SK-N-SH (cell line): ENCODE measurements around the gene PSMD2. TPM values are rescaled to one million over a fixed set of nuclear protein-coding genes. Genes with fewer than 3 reads are reported as not detected.

ENCODE experiments used
- CTCF ChIA-PET: fragments of 300-600, 350-600 bp; formaldehyde crosslinking; extraction: SDS; loops from one replicate; lab custom pipeline; 2021; lab: Yijun Ruan, JAX
- POLR2A ChIA-PET: fragments of 350-600 bp; sonication (Branson Sonifier 250); formaldehyde crosslinking; extraction: SDS; loops from one replicate; lab custom pipeline; 2020; ENCODE audit warnings: antibody characterized with exemption, inconsistent platforms; lab: Yijun Ruan, JAX
- DNase-seq: peaks from one replicate; pipeline ENCODE4 v3.0.0; 2012
- H2AFZ ChIP-seq: fragments of 200-600 bp; sonication (generic); 2 replicates; pipeline ENCODE4 v1.8.1; 2016; ENCODE audit warnings: antibody characterized with exemption, mild to moderate bottlenecking, low read depth
- H3F3A ChIP-seq: fragments of 200-600 bp; sonication (generic); replicated peaks from 2 replicates; pipeline ENCODE3; 2016; ENCODE audit warnings: antibody characterized with exemption, mild to moderate bottlenecking; ENCODE audit not compliant: insufficient read depth
- H3K27ac ChIP-seq, 2 experiments: fragments of 200-500 bp in 1 of 2; fragments of 200-600 bp in 1 of 2; sonication (Bioruptor generic) in 1 of 2; sonication (generic), shearing (Covaris generic) in 1 of 2; 2 replicates each; pipeline versions ENCODE4 v1.5.1 to v1.6.1; 2014 to 2016; ENCODE audit warnings: low read depth in 2 of 2, inconsistent platforms in 1 of 2, low read length in 1 of 2, mild to moderate bottlenecking in 1 of 2, mixed read lengths in 1 of 2
- H3K27me3 ChIP-seq: fragments of 200-600 bp; sonication (generic), shearing (Covaris generic); 2 replicates; pipeline ENCODE4 v1.6.1; 2016; ENCODE audit warnings: mixed run types; ENCODE audit not compliant: insufficient read depth
- H3K36me3 ChIP-seq, 2 experiments: fragments of 200-500 bp in 1 of 2; fragments of 200-600 bp in 1 of 2; sonication (Bioruptor generic) in 1 of 2; sonication (generic) in 1 of 2; replicated peaks in 1 of 2; 2 replicates each; pipeline versions ENCODE3 to v1.5.1; 2014 to 2016; ENCODE audit warnings: low read length in 1 of 2, mild to moderate bottlenecking in 1 of 2; ENCODE audit not compliant: insufficient read depth in 2 of 2, control insufficient read depth in 1 of 2
- H3K4me1 ChIP-seq, 2 experiments: fragments of 200-500 bp in 1 of 2; fragments of 200-600 bp in 1 of 2; sonication (Bioruptor generic) in 1 of 2; sonication (generic), shearing (Covaris generic) in 1 of 2; 2 replicates each; pipeline versions ENCODE4 v1.5.1 to v1.6.1; 2014 to 2016; ENCODE audit warnings: low read depth in 1 of 2, low read length in 1 of 2, mixed run types in 1 of 2; ENCODE audit not compliant: insufficient read depth in 2 of 2, control insufficient read depth in 1 of 2
- H3K4me2 ChIP-seq: fragments of 200-600 bp; sonication (generic), shearing (Covaris generic); 2 replicates; pipeline ENCODE4 v1.6.1; 2017; ENCODE audit warnings: mixed run types
- H3K4me3 ChIP-seq, 2 experiments: fragments of 200-500 bp in 1 of 2; fragments of 200-600 bp in 1 of 2; sonication (Bioruptor generic) in 1 of 2; sonication (generic), shearing (Covaris generic) in 1 of 2; 2 replicates each; pipeline versions ENCODE4 v1.5.1 to v1.8.1; 2014 to 2016; ENCODE audit warnings: low read depth in 2 of 2, inconsistent platforms in 1 of 2, low read length in 1 of 2, mild to moderate bottlenecking in 1 of 2, mixed read lengths in 1 of 2, moderate library complexity in 1 of 2
- H3K79me2 ChIP-seq: fragments of 200-600 bp; sonication (generic); 2 replicates; pipeline ENCODE4 v1.8.1; 2017; ENCODE audit warnings: mild to moderate bottlenecking; ENCODE audit not compliant: insufficient read depth
- H3K9ac ChIP-seq: fragments of 200-600 bp; sonication (generic); 2 replicates; pipeline ENCODE4 v1.6.1; 2017; ENCODE audit warnings: mixed run types
- H3K9me2 ChIP-seq: fragments of 200-600 bp; sonication (generic); 2 replicates; pipeline ENCODE4 v1.6.1; 2017; ENCODE audit warnings: mixed run types
- H3K9me3 ChIP-seq: fragments of 200-600 bp; sonication (generic); 2 replicates; pipeline ENCODE4 v1.6.1; 2017; ENCODE audit warnings: mixed run types, mild to moderate bottlenecking, moderate library complexity
- H4K20me1 ChIP-seq: fragments of 200-600 bp; sonication (generic); 2 replicates; pipeline ENCODE4 v1.6.1; 2017; ENCODE audit warnings: mild to moderate bottlenecking, mixed run types; ENCODE audit not compliant: insufficient read depth
- CHD2 ChIP-seq: fragments of 150-350 bp; IDR thresholded peaks from 2 replicates; pipeline ENCODE4 v1.6.1; 2018; ENCODE audit warnings: low read length; ENCODE audit not compliant: partially characterized antibody
- EZH2phosphoT487 ChIP-seq: fragments of 200-600 bp; sonication (generic); IDR thresholded peaks from 2 replicates; pipeline ENCODE4 v1.6.1; 2017; ENCODE audit warnings: low read depth, mixed run types, mild to moderate bottlenecking, antibody characterized with exemption, moderate library complexity, borderline replicate concordance
- FOXJ3 ChIP-seq: sonication (generic); formaldehyde crosslinking; IDR thresholded peaks from 2 replicates; pipeline ENCODE4 v1.5.1; 2020; ENCODE audit warnings: mild to moderate bottlenecking, missing genetic modification reagents
- MXI1 ChIP-seq: IDR thresholded peaks from 2 replicates; pipeline ENCODE4 v1.6.1; 2012; ENCODE audit warnings: mild to moderate bottlenecking, low read depth, low read length, improper control_type of control experiment
- RFX5 ChIP-seq: IDR thresholded peaks from 2 replicates; pipeline ENCODE4 v1.6.1; 2012; ENCODE audit warnings: mild to moderate bottlenecking, improper control_type of control experiment, low read length
- TCF12 ChIP-seq: IDR thresholded peaks from 2 replicates; pipeline ENCODE4 v1.4.0; 2012
- TEAD4 ChIP-seq: IDR thresholded peaks from 2 replicates; pipeline ENCODE4 v1.4.0; 2012; ENCODE audit warnings: mild to moderate bottlenecking, borderline replicate concordance; ENCODE audit not compliant: insufficient read depth
- whole genome bisulfite sequencing: methylation state at CpG from one replicate; pipeline ENCODE4 v1.1.6; 2017; ENCODE audit warnings: low lambda C conversion rate; 5-methylcytosine and 5-hydroxymethylcytosine counted together
- polyA plus RNA-seq, 3 experiments: library from polyadenylated mRNA; depleted of rRNA; stranded (reverse); fragments of >200 nt; gene quantifications; 2 replicates each; pipeline ENCODE4 v1.2.3, GENCODE V29; 2012
- TF ChIP-seq, protein P1 (sequence below): IDR thresholded peaks from 2 replicates; pipeline ENCODE4 v1.4.0; 2012; ENCODE audit warnings: low read depth, borderline replicate concordance
- TF ChIP-seq, protein P2 (sequence below): fragments of 150-350 bp; IDR thresholded peaks from 2 replicates; pipeline ENCODE4 v1.6.1; 2016; ENCODE audit warnings: mild to moderate bottlenecking, low read depth, low read length
- TF ChIP-seq, protein P3 (sequence below): fragments of 150-350 bp; IDR thresholded peaks from 2 replicates; pipeline ENCODE4 v1.6.1; 2017; ENCODE audit warnings: antibody characterized with exemption, low read length, low read depth, borderline replicate concordance
- TF ChIP-seq, protein P4 (sequence below): IDR thresholded peaks from 2 replicates; pipeline ENCODE4 v1.4.0; 2012; ENCODE audit warnings: low read depth, borderline replicate concordance
- TF ChIP-seq, protein P5 (sequence below): IDR thresholded peaks from 2 replicates; pipeline ENCODE4 v1.6.1; 2012; ENCODE audit warnings: mild to moderate bottlenecking, low read depth, low read length, moderate library complexity

PSMD2 gene
- polyA plus RNA-seq, 1 of the 3 experiments (the other 2 are of a cell fraction): 328 TPM

DNA sequence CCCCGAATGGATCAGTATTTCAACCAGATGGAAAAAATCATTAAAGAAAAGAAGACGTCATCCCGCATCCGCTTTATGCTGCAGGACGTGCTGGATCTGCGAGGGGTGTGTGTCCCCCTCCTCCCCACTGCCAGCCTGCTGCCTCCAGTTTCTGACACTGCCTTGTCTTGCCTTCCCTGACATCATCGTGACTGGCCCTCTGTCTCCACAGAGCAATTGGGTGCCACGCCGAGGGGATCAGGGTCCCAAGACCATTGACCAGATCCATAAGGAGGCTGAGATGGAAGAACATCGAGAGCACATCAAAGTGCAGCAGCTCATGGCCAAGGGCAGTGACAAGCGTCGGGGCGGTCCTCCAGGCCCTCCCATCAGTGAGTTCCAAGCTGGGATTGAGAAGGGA is 26.2 kb downstream of the PSMD2 start:
- Histone ChIP-seq H3K27me3 (no peaks in the 10 kb centered on the region), H3K9me2 (no peaks in the 10 kb centered on the region), H3K27ac (no peak overlapping the region), H3K9me3 (no peaks in the 10 kb centered on the region), H3K79me2 (peaks cover 97% of the 10 kb centered on the region), H3K36me3 (peaks cover 89 to 97% of the 10 kb centered on the region in 2 experiments), H3K4me1 (peaks cover 2 to 6% of the 10 kb centered on the region in 2 experiments; a peak in 3 of 4 replicates), H3K9ac (no peak overlapping the region), H3K4me2 (no peak overlapping the region), H4K20me1 (peaks cover 53% of the 10 kb centered on the region), H3K4me3 (no peak overlapping the region), H3F3A (peaks cover 44% of the 10 kb centered on the region), H2AFZ (no peak overlapping the region)
- ChIA-PET POLR2A (no interaction called here), CTCF (interaction anchor here (1.3 kb wide), 1 partner anchor 12 kb away, joined by 5 read pairs; the partner anchor contains the start of gene FAM131A)
- DNase-seq: peak; percentile 4
- no peak for TF ChIP-seq TEAD4
- TF ChIP-seq FOXJ3 (CRISPR knock-in tag): no peak
- no peak for TF ChIP-seq TCF12
- WGBS: 95% methylated on average over 13 of the region's 13 CpGs

DNA sequence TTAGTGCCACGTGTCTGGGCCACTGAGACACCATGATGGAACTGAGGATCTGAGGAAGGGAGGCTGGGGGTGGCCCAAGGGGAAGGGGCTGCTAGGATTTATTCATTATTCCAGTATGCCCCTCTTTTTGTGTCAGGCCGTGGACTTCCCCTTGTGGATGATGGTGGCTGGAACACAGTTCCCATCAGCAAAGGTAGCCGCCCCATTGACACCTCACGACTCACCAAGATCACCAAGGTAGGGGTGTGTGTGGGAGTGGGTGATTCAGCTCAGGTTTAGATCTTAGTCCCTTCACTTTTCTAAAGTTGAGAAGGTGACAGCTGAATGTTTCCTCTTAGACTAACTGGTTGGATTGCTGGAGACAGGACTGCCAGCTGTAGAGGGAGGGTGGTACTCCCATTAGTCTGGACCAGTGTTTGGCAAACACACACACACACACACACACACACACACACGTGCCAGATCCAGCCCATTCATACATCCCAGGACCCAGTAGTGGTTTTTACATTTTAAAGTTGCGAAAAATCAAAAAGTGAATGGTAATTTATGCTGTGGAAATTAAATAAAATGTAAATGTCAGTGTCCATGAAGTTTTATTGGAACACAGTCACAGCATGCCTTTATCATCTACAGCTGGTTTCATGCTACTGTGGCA is 26.8 kb downstream of the PSMD2 start:
- peak; percentile 5 for DNase-seq
- ChIA-PET CTCF (no interaction called here), POLR2A (no interaction called here)
- Histone ChIP-seq H3K4me3 (no peak overlapping the region), H3K9me3 (no peaks in the 10 kb centered on the region), H3K27ac (no peak overlapping the region), H3F3A (peaks cover 48% of the 10 kb centered on the region), H3K36me3 (peaks cover 87 to 95% of the 10 kb centered on the region in 2 experiments), H3K9me2 (no peaks in the 10 kb centered on the region), H3K79me2 (peaks cover 92% of the 10 kb centered on the region), H3K4me2 (no peak overlapping the region), H4K20me1 (peaks cover 48% of the 10 kb centered on the region), H3K4me1 (peaks cover 0 to under 1% of the 10 kb centered on the region in 2 experiments; a peak in 1 of 4 replicates), H2AFZ (no peak overlapping the region), H3K27me3 (no peaks in the 10 kb centered on the region), H3K9ac (no peak overlapping the region)
- no peak for TF ChIP-seq FOXJ3 (CRISPR knock-in tag)
- no peak for TF ChIP-seq RFX5
- TF ChIP-seq, protein P1, sequence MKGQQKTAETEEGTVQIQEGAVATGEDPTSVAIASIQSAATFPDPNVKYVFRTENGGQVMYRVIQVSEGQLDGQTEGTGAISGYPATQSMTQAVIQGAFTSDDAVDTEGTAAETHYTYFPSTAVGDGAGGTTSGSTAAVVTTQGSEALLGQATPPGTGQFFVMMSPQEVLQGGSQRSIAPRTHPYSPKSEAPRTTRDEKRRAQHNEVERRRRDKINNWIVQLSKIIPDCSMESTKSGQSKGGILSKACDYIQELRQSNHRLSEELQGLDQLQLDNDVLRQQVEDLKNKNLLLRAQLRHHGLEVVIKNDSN: no peak
- TF ChIP-seq CHD2: no peak
- TF ChIP-seq, protein P2, sequence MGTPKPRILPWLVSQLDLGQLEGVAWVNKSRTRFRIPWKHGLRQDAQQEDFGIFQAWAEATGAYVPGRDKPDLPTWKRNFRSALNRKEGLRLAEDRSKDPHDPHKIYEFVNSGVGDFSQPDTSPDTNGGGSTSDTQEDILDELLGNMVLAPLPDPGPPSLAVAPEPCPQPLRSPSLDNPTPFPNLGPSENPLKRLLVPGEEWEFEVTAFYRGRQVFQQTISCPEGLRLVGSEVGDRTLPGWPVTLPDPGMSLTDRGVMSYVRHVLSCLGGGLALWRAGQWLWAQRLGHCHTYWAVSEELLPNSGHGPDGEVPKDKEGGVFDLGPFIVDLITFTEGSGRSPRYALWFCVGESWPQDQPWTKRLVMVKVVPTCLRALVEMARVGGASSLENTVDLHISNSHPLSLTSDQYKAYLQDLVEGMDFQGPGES: no peak
- no peak for TF ChIP-seq TEAD4
- TF ChIP-seq MXI1: no peak
- TF ChIP-seq, protein P3, sequence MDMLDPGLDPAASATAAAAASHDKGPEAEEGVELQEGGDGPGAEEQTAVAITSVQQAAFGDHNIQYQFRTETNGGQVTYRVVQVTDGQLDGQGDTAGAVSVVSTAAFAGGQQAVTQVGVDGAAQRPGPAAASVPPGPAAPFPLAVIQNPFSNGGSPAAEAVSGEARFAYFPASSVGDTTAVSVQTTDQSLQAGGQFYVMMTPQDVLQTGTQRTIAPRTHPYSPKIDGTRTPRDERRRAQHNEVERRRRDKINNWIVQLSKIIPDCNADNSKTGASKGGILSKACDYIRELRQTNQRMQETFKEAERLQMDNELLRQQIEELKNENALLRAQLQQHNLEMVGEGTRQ: no peak
- TF ChIP-seq EZH2phosphoT487: no peak
- TF ChIP-seq, protein P4, sequence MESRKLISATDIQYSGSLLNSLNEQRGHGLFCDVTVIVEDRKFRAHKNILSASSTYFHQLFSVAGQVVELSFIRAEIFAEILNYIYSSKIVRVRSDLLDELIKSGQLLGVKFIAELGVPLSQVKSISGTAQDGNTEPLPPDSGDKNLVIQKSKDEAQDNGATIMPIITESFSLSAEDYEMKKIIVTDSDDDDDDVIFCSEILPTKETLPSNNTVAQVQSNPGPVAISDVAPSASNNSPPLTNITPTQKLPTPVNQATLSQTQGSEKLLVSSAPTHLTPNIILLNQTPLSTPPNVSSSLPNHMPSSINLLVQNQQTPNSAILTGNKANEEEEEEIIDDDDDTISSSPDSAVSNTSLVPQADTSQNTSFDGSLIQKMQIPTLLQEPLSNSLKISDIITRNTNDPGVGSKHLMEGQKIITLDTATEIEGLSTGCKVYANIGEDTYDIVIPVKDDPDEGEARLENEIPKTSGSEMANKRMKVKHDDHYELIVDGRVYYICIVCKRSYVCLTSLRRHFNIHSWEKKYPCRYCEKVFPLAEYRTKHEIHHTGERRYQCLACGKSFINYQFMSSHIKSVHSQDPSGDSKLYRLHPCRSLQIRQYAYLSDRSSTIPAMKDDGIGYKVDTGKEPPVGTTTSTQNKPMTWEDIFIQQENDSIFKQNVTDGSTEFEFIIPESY: no peak
- no peak for TF ChIP-seq TCF12
- TF ChIP-seq, protein P5, sequence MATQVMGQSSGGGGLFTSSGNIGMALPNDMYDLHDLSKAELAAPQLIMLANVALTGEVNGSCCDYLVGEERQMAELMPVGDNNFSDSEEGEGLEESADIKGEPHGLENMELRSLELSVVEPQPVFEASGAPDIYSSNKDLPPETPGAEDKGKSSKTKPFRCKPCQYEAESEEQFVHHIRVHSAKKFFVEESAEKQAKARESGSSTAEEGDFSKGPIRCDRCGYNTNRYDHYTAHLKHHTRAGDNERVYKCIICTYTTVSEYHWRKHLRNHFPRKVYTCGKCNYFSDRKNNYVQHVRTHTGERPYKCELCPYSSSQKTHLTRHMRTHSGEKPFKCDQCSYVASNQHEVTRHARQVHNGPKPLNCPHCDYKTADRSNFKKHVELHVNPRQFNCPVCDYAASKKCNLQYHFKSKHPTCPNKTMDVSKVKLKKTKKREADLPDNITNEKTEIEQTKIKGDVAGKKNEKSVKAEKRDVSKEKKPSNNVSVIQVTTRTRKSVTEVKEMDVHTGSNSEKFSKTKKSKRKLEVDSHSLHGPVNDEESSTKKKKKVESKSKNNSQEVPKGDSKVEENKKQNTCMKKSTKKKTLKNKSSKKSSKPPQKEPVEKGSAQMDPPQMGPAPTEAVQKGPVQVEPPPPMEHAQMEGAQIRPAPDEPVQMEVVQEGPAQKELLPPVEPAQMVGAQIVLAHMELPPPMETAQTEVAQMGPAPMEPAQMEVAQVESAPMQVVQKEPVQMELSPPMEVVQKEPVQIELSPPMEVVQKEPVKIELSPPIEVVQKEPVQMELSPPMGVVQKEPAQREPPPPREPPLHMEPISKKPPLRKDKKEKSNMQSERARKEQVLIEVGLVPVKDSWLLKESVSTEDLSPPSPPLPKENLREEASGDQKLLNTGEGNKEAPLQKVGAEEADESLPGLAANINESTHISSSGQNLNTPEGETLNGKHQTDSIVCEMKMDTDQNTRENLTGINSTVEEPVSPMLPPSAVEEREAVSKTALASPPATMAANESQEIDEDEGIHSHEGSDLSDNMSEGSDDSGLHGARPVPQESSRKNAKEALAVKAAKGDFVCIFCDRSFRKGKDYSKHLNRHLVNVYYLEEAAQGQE: no peak
- WGBS: 92% methylated on average over 6 of the region's 6 CpGs
